Activated CD4-positive, CD25-positive, alpha-beta regulatory T cell (primary cell): ENCODE data around the gene DEPDC1B.
"Not testable (repeated sequence)": the region's sequence is repeated elsewhere in the genome, so short reads cannot be mapped to it uniquely, and the experiment has no call there.

Source experiments
- DNase-seq, 4 experiments: peaks; one replicate each; lab custom pipeline; 2025; lab: John Stamatoyannopoulos, UW

Gene DEPDC1B

DNA sequence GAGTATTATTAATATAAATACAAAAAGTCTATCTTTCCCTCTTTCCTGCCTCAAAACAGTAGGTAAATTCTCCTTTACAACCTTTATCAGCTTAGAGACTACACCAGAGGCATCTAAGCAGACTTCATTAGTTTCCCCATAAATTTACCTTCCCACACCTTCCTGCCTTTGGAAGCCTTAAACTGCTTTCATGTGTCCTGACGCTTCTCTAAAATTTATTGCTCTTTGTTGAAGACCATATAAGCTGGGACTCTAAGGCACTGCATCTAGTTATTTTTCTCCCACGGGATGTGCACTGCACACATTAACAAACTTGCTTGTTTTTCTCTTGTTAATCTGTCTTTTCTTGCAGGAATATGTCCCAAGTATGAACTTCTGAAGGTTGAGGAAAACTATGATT lies 51.8 kb downstream of the DEPDC1B start:
- DNase-seq = no peak

DNA sequence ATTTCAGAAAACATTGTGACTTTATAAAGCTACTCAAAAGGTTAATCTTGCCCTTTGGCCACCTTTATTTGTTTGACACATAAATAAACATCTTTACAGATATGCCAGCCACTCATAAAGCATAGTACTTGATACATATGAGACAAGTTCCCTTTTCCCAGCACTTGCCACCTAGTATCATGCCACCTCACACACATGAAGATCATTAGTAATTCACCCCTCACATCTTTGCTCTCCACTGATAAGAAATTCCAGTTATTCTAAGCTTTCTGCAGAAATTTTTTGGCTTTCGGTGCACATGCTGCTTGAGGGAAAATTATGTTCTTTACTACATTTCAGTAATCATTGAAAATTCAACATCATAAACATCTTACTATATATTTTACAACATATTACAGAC lies 59.1 kb downstream of the DEPDC1B start:
- no peak for DNase-seq

DNA sequence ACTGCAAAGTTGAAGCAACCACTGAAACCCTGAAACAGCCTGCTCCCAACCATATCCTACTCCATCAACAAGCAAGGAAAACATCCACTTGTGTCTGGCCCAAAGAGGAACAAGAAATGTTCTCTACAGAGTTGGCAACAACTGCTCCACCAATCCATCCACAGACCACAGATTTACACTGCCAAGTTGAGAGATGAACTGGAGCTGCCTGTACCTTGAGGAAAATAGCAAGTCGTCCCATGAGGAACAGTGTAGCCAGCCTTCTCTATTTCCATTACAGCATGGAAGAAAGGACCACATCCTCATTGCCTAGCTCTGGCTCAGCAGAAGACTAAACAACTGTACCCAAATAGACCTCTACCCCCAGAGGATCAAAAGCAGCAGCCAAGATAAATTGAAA lies 60.4 kb downstream of the DEPDC1B start:
- no peak for DNase-seq

- DNase-seq = no peak
These were observed 61.7 kb downstream of the DEPDC1B start for GRCh38 chr5:60638300-60638699.

GRCh38 chr5:60636644-60637043 lies 63.3 kb downstream of the DEPDC1B start:
- DNase-seq = no peak

- DNase-seq = no peak
These were observed 64.0 kb downstream of the DEPDC1B start for GRCh38 chr5:60636001-60636400.

- DNase-seq = no peak
These were observed 65.9 kb downstream of the DEPDC1B start for GRCh38 chr5:60634051-60634450.

DNA sequence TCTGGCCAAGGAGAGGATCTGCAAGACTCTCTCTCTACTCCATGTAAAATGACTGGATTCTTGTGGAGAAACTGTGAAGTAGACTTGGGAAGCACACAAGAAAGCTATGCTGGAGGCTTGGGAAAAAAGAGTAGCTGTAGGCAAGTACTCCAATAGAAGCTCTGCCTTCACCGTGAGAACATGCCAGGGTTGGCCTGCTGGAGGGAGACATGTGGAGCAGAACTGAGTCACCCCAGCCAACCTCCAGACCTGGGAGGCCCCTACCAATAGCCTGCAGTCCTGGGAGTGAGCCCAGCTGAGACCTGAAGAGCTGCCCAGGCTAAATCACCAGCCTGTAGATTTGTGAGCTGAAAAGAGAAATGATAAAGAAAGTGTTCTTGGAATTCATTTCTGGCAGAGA lies 66.6 kb downstream of the DEPDC1B start:
- no peak for DNase-seq

DNA sequence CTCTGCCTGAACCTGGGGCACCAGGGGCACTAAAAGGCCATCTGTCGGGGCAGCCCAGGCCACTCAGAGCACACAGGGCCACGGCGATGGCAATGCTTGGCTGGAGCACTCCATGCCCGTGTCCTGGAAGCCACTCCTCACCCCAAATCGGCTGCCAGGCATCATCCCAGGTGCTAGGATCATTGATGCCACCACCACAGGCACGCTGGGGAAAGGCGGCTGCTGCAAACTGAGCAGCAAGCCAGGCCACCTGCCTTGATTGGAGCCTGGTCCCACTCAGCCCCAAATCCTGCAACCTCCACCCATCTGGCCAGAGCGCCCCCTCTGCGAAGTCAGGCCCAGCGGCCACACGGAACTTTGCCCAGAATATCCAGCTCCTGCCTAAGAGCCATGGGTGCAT lies 67.8 kb downstream of the DEPDC1B start:
- DNase-seq = no peak

DNA sequence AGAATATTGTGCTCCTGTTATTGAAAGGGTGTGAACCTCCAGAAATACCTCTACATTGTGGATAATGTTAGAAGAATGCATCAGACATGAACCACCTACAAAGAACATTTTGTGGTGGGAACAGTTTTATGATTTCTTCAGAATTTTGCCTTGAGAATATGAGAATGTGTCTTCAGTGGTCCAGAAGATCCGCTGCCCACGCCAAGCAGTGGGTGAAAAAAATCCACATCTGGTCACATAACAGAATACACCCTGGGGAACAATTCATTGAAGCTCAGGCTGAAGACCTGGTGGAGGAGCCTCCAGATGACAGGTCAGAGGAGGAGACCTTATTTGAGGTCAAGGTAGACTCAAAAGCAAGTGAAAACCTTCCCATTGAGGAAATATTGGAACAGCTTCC lies 69.1 kb downstream of the DEPDC1B start:
- no peak for DNase-seq

GRCh38 chr5:60630179-60630578 lies 69.8 kb downstream of the DEPDC1B start:
- DNase-seq = no peak

GRCh38 chr5:60624875-60625274 lies 75.1 kb downstream of the DEPDC1B start:
- DNase-seq = not testable (repeated sequence)

GRCh38 chr5:60620752-60621151 lies 79.2 kb downstream of the DEPDC1B start:
- DNase-seq = not testable (repeated sequence)

DNA sequence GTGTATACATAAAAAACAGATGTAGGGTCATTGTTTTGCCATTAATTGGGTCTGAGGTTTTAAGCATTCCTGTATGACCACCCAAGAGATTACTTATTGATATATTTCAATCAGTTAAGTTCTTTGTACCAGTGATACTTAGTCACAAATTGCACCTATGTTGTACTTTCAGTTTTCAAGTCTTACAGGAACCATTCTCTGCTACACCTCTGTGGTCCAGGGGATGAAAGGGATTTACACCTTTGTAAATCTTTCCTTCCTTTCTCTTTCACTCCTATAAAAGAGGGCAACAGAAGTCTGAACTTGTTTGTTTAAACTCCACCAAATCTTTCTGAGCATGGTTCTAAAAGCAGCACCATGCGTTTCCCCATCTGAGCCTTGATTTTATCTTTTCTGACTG lies 86.1 kb downstream of the DEPDC1B start:
- DNase-seq = no peak

DNA sequence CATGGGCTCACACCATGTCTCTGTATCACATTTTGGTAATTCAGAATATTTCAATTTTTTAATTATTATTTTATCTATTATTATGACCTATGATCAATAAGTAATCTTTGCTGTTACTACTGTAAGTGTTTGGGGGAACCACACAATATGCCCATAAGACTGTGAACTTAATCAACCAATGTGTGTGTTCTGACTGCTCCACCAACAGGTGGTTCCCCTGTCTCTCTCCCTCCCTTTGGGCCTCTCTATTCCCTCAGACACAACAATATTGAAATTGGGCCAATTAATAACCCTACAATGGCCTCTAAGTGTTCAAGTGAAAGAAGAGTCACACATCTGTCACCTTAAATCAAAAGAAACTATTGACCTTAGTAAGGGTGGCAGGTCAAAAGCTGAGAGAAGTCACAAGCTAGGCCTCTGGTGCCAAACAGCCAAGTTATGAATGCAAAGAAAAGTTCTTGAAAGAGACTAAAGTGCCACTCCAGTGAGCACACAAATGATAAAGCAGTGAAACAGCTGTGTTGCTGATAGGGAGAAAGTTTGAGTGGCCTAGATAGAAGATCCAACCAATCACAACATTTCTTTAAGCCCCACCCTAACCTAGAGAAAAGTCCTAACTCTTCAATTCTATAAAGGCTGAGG lies 88.7 kb downstream of the DEPDC1B start:
- DNase-seq = no peak

DNA sequence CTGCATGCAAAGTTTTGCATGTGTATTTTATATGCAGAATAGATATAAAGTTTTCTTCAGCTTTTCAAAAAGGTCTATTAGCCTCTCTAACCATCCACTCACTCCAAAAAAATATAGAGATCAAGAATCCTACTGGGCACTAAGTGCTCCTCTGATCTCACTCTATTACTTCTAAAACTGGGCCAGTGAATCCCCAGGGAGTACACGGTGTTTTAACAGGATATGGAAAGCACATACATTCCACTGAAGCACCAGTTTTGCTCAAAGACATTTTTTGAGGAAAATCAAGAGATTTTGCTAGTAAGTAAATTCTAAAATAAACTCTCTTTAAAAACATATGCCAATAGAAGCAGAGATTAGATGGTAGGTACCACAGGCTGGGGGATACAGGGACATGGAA lies 95.2 kb downstream of the DEPDC1B start:
- no peak for DNase-seq

DNA sequence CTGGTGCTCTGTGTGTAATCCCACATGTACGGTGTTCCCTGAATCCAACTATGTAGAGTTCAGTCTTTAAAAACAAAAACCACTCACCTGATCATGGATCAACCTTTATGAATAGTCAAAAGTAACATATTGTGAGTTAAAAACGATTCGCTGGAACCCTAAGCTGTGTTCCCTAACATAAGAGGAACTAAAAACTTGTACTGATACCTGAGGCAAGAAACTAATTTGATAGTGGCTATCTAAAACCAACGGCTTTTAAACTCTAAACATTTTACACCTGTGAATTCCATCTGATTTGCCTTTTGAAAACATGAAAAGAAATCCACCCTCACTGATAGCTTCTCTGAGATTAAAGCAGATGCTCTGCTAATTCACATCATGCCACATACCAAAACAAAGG lies 101.5 kb downstream of the DEPDC1B start:
- no peak for DNase-seq

- no peak for DNase-seq
These were observed 102.2 kb downstream of the DEPDC1B start for GRCh38 chr5:60597572-60598320.

- no peak for DNase-seq
These were observed 105.1 kb downstream of the DEPDC1B start for GRCh38 chr5:60594715-60595477.

- no peak for DNase-seq
These were observed 109.8 kb downstream of the DEPDC1B start for GRCh38 chr5:60590172-60590571.

GRCh38 chr5:60587312-60587711 lies 112.7 kb downstream of the DEPDC1B start:
- DNase-seq = not testable (repeated sequence)

GRCh38 chr5:60586307-60586901 lies 113.6 kb downstream of the DEPDC1B start:
- DNase-seq = no peak

DNA sequence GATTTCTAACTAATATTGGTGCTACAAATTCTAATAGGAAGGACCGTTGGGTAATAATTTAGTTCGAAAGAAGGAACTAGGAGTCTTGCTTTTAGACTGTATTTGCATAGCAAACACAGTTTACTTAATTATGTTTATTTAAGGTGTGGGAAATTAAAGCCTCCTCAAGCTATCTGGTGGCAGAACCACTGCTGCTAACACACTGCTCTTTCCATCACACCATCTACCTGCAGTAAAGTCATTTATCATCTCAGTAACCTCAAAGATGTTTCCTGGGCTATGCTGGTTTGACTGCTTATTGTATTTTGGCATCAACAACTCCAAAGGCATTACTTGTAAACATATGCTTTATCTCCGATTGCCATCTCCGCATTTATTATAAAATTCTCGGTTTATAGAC lies 114.3 kb downstream of the DEPDC1B start:
- no peak for DNase-seq
